GM23338 (cell line): ENCODE results near the gene PDE1A. TPM values are rescaled to one million over a fixed set of nuclear protein-coding genes. Genes with fewer than 3 reads are reported as not detected.

ENCODE experiments used
- ATAC-seq: fragments of 200-7000 bp; cut with Tn5 transposase; 3 replicates; pipeline ENCODE4 v1.9.1; 2020
- DNase-seq: peaks from one replicate; pipeline ENCODE4 v3.0.0-alpha.2; 2015; ENCODE audit warnings: low spot score
- H2AFZ ChIP-seq: fragments of 200-600 bp; sonication (generic); 2 replicates; pipeline ENCODE4 v1.8.0; 2016; ENCODE audit warnings: antibody characterized with exemption, mild to moderate bottlenecking, moderate library complexity
- H3F3A ChIP-seq: fragments of 200-600 bp; sonication (generic); replicated peaks from 2 replicates; pipeline ENCODE4 v1.8.0; 2017; ENCODE audit warnings: antibody characterized with exemption, mixed run types, low read depth
- H3K27ac ChIP-seq: fragments of 200-600 bp; sonication (generic); 2 replicates; pipeline ENCODE4 v1.6.1; 2016; ENCODE audit warnings: low read depth
- H3K27me3 ChIP-seq: fragments of 200-600 bp; sonication (generic); 2 replicates; pipeline ENCODE4 v1.8.0; 2016; ENCODE audit warnings: mild to moderate bottlenecking, mixed run types, moderate library complexity; ENCODE audit not compliant: insufficient read depth
- H3K36me3 ChIP-seq: fragments of 200-600 bp; sonication (generic); 2 replicates; pipeline ENCODE4 v1.8.0; 2016; ENCODE audit warnings: mild to moderate bottlenecking; ENCODE audit not compliant: insufficient read depth
- H3K4me1 ChIP-seq: fragments of 200-600 bp; sonication (generic); 2 replicates; pipeline ENCODE4 v1.8.0; 2016; ENCODE audit warnings: mild to moderate bottlenecking, moderate library complexity; ENCODE audit not compliant: insufficient read depth
- H3K4me2 ChIP-seq: fragments of 200-600 bp; sonication (generic); 2 replicates; pipeline ENCODE4 v1.7.1; 2017; ENCODE audit warnings: mixed run types
- H3K4me3 ChIP-seq: fragments of 200-600 bp; sonication (generic); 2 replicates; pipeline ENCODE4 v1.6.1; 2016; ENCODE audit warnings: mixed run types
- H3K79me2 ChIP-seq: fragments of 200-600 bp; sonication (generic); replicated peaks from 2 replicates; pipeline ENCODE4 v1.8.0; 2017; ENCODE audit warnings: mild to moderate bottlenecking; ENCODE audit not compliant: insufficient read depth
- H3K9me2 ChIP-seq: fragments of 200-600 bp; sonication (generic); 2 replicates; pipeline ENCODE4 v1.8.0; 2017; ENCODE audit not compliant: insufficient read depth
- H4K20me1 ChIP-seq: fragments of 200-600 bp; sonication (generic); replicated peaks from 2 replicates; pipeline ENCODE4 v1.8.0; 2017; ENCODE audit warnings: mild to moderate bottlenecking; ENCODE audit not compliant: insufficient read depth
- H3K27ac Mint-ChIP-seq: 2 replicates; pipeline ENCODE4 v1.8.0; 2020; ENCODE audit warnings: inconsistent platforms, mild to moderate bottlenecking, moderate library complexity, mixed read lengths
- H3K27me3 Mint-ChIP-seq: 3 replicates; pipeline ENCODE4 v1.8.0; 2022; ENCODE audit warnings: low read depth, mild to moderate bottlenecking, moderate library complexity, mixed read lengths, inconsistent platforms; ENCODE audit not compliant: insufficient read depth, poor library complexity
- H3K36me3 Mint-ChIP-seq: 3 replicates; pipeline ENCODE4 v1.8.0; 2021; ENCODE audit warnings: low read depth, mild to moderate bottlenecking, inconsistent platforms, moderate library complexity, mixed read lengths
- H3K4me1 Mint-ChIP-seq: 3 replicates; pipeline ENCODE4 v1.8.0; 2020; ENCODE audit warnings: mild to moderate bottlenecking, inconsistent platforms, mixed read lengths
- H3K4me3 Mint-ChIP-seq: 3 replicates; pipeline ENCODE4 v1.8.0; 2021; ENCODE audit warnings: moderate library complexity, mild to moderate bottlenecking, inconsistent platforms, mixed read lengths
- H3K9me3 Mint-ChIP-seq: 3 replicates; pipeline ENCODE4 v1.8.0; 2020; ENCODE audit warnings: moderate library complexity, mild to moderate bottlenecking, inconsistent platforms, mixed read lengths
- ETS1 ChIP-seq: IDR thresholded peaks from 2 replicates; pipeline ENCODE4 v1.6.1; 2016; ENCODE audit warnings: antibody characterized with exemption
- EZH2phosphoT487 ChIP-seq: fragments of 200-600 bp; sonication (generic); IDR thresholded peaks from one replicate; pipeline ENCODE4 v1.8.1; 2018; ENCODE audit warnings: antibody characterized with exemption; ENCODE audit not compliant: unreplicated experiment
- NANOG ChIP-seq: IDR thresholded peaks from 2 replicates; pipeline ENCODE4 v1.6.1; 2016; ENCODE audit warnings: antibody characterized with exemption, borderline replicate concordance
- STAT1 ChIP-seq: IDR thresholded peaks from one replicate; pipeline ENCODE4 v1.6.1; 2016; ENCODE audit warnings: antibody characterized with exemption; ENCODE audit not compliant: unreplicated experiment
- ZNF331 ChIP-seq: fragments of 250-450 bp; sonication (Bioruptor Pico); IDR thresholded peaks from 2 replicates; pipeline ENCODE4 v1.5.0; 2020; ENCODE audit warnings: low read depth, mild to moderate bottlenecking, moderate library complexity
- polyA plus RNA-seq: library from polyadenylated mRNA; unstranded; fragments of >200 nt; fragmentation: Nextera tagmentation; extraction: Ambion mirVana; gene quantifications from 2 replicates; pipeline ENCODE4 v1.2.1, GENCODE V29; 2016
- total RNA-seq: library from RNA; depleted of rRNA; stranded (reverse); fragments of >200 nt; shearing (Covaris generic); gene quantifications from 2 replicates; pipeline ENCODE4 v1.2.3, GENCODE V29; 2014
- TF ChIP-seq, protein P1 (sequence below): fragments of 250-450 bp; sonication (Bioruptor Pico); IDR thresholded peaks from 2 replicates; pipeline ENCODE4 v1.5.0; 2020; ENCODE audit warnings: mild to moderate bottlenecking, moderate library complexity
- TF ChIP-seq, protein P2 (sequence below), 2 experiments: fragments of 200-600 bp in 1 of 2; sonication (generic) in 1 of 2; conservative IDR thresholded peaks; 2 replicates each; pipeline versions ENCODE4 v1.5.1 to v1.6.1; 2016 to 2017; ENCODE audit warnings: antibody characterized with exemption in 2 of 2, low read depth in 2 of 2, mild to moderate bottlenecking in 2 of 2, moderate library complexity in 1 of 2

The PDE1A gene
- total and polyA plus RNA-seq, 2 experiments from 2014 or later = 0.28 to 0.31 TPM

- TF ChIP-seq, protein P1, sequence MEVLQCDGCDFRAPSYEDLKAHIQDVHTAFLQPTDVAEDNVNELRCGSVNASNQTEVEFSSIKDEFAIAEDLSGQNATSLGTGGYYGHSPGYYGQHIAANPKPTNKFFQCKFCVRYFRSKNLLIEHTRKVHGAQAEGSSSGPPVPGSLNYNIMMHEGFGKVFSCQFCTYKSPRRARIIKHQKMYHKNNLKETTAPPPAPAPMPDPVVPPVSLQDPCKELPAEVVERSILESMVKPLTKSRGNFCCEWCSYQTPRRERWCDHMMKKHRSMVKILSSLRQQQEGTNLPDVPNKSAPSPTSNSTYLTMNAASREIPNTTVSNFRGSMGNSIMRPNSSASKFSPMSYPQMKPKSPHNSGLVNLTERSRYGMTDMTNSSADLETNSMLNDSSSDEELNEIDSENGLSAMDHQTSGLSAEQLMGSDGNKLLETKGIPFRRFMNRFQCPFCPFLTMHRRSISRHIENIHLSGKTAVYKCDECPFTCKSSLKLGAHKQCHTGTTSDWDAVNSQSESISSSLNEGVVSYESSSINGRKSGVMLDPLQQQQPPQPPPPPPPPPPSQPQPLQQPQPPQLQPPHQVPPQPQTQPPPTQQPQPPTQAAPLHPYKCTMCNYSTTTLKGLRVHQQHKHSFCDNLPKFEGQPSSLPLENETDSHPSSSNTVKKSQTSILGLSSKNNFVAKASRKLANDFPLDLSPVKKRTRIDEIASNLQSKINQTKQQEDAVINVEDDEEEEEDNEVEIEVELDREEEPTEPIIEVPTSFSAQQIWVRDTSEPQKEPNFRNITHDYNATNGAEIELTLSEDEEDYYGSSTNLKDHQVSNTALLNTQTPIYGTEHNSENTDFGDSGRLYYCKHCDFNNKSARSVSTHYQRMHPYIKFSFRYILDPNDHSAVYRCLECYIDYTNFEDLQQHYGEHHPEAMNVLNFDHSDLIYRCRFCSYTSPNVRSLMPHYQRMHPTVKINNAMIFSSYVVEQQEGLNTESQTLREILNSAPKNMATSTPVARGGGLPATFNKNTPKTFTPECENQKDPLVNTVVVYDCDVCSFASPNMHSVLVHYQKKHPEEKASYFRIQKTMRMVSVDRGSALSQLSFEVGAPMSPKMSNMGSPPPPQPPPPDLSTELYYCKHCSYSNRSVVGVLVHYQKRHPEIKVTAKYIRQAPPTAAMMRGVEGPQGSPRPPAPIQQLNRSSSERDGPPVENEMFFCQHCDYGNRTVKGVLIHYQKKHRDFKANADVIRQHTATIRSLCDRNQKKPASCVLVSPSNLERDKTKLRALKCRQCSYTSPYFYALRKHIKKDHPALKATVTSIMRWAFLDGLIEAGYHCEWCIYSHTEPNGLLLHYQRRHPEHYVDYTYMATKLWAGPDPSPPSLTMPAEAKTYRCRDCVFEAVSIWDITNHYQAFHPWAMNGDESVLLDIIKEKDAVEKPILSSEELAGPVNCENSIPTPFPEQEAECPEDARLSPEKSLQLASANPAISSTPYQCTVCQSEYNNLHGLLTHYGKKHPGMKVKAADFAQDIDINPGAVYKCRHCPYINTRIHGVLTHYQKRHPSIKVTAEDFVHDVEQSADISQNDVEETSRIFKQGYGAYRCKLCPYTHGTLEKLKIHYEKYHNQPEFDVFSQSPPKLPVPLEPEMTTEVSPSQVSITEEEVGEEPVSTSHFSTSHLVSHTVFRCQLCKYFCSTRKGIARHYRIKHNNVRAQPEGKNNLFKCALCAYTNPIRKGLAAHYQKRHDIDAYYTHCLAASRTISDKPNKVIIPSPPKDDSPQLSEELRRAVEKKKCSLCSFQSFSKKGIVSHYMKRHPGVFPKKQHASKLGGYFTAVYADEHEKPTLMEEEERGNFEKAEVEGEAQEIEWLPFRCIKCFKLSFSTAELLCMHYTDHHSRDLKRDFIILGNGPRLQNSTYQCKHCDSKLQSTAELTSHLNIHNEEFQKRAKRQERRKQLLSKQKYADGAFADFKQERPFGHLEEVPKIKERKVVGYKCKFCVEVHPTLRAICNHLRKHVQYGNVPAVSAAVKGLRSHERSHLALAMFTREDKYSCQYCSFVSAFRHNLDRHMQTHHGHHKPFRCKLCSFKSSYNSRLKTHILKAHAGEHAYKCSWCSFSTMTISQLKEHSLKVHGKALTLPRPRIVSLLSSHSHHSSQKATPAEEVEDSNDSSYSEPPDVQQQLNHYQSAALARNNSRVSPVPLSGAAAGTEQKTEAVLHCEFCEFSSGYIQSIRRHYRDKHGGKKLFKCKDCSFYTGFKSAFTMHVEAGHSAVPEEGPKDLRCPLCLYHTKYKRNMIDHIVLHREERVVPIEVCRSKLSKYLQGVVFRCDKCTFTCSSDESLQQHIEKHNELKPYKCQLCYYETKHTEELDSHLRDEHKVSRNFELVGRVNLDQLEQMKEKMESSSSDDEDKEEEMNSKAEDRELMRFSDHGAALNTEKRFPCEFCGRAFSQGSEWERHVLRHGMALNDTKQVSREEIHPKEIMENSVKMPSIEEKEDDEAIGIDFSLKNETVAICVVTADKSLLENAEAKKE = no peak
- no peak for TF ChIP-seq STAT1
Measured at GRCh38 chr2:182367401-182367800, 59.4 kb downstream of the PDE1A start (continued).

DNA sequence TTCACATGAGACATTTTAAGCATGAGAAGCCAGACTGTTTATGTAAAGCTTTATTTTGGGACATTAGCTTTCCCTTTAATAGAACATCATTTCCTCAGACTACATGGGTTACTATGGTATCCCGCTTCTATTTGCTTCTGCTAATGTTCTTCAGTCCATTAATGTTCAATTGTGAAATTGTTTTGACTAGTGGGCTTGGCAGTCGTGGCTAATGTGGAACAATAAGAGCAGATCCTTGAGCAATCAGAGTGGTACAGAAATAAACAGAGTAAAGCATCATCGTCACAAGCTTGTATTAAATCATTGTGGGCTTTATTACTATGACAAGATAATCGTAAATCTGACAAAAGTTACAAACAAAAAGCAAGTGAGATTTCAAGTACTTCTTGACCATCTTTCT, 60.2 kb downstream of the PDE1A start:
- Mint-ChIP-seq H3K27me3 (peaks cover 2% of the 10 kb centered on the region), H3K4me3 (no peak overlapping the region), H3K9me3 (no peaks in the 10 kb centered on the region), H3K4me1 (no peaks in the 10 kb centered on the region), H3K36me3 (no peaks in the 10 kb centered on the region), H3K27ac (no peak overlapping the region)
- Histone ChIP-seq H2AFZ (no peak overlapping the region), H3K27me3 (no peaks in the 10 kb centered on the region), H3K4me2 (no peak overlapping the region), H3F3A (no peaks in the 10 kb centered on the region), H3K4me1 (no peaks in the 10 kb centered on the region), H4K20me1 (no peaks in the 10 kb centered on the region), H3K4me3 (no peak overlapping the region), H3K9me2 (no peaks in the 10 kb centered on the region), H3K27ac (no peak overlapping the region), H3K79me2 (no peaks in the 10 kb centered on the region), H3K36me3 (no peaks in the 10 kb centered on the region)
- DNase-seq (no peak), ATAC-seq (no peak)
- TF ChIP-seq EZH2phosphoT487 (no peak), NANOG (no peak), ZNF331 (CRISPR knock-in tag) (no peak), STAT1 (no peak), ETS1 (no peak)
- TF ChIP-seq, protein P2, sequence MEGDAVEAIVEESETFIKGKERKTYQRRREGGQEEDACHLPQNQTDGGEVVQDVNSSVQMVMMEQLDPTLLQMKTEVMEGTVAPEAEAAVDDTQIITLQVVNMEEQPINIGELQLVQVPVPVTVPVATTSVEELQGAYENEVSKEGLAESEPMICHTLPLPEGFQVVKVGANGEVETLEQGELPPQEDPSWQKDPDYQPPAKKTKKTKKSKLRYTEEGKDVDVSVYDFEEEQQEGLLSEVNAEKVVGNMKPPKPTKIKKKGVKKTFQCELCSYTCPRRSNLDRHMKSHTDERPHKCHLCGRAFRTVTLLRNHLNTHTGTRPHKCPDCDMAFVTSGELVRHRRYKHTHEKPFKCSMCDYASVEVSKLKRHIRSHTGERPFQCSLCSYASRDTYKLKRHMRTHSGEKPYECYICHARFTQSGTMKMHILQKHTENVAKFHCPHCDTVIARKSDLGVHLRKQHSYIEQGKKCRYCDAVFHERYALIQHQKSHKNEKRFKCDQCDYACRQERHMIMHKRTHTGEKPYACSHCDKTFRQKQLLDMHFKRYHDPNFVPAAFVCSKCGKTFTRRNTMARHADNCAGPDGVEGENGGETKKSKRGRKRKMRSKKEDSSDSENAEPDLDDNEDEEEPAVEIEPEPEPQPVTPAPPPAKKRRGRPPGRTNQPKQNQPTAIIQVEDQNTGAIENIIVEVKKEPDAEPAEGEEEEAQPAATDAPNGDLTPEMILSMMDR (conservative IDR thresholded peaks at IDR 0.05; ENCODE audit: low read depth in 2 of 2) = no peak
- TF ChIP-seq, protein P1 = no peak
